Activated CD4-positive, alpha-beta T cell treated with anti-CD3 and anti-CD28 coated beads, Interleukin-2, Interleukin-6, amounts not matched to agents 100 ng/mL and 50 ng/mL, durations not matched to agents 16 hours and 8 hours (primary cell): ENCODE measurements around the gene RCCD1.
A peak's percentile ranks its signal among the peaks of the same experiment; 100 is the strongest.
"Not testable (repeated sequence)": the region's sequence is repeated elsewhere in the genome, so short reads cannot be mapped to it uniquely, and the experiment has no call there.

Experiments used
- DNase-seq: peaks from one replicate; pipeline ENCODE4 v3.0.0-alpha.2; 2020

RCCD1 gene

GRCh38 chr15:90954712-90955623 is at the start of gene RCCD1:
RCCD1 (plus strand) TSS chr15:90954884; CDS start chr15:90956735, 1,851 bp downstream.
- DNase-seq = peak; percentile 97

- no peak for DNase-seq
Measured at GRCh38 chr15:90905306-90906180, 49.1 kb upstream of the RCCD1 start.

GRCh38 chr15:90906181-90906849 is 48.4 kb upstream of the RCCD1 start:
- no peak for DNase-seq

GRCh38 chr15:90907051-90907660 is 47.5 kb upstream of the RCCD1 start:
- no peak for DNase-seq

GRCh38 chr15:90907838-90908507 is 46.7 kb upstream of the RCCD1 start:
- DNase-seq = no peak

- DNase-seq = not testable (repeated sequence)
Measured at GRCh38 chr15:90909449-90909848, 45.2 kb upstream of the RCCD1 start.

GRCh38 chr15:90909976-90910375 is 44.7 kb upstream of the RCCD1 start:
- no peak for DNase-seq

GRCh38 chr15:90910441-90911301 is 44.0 kb upstream of the RCCD1 start:
- DNase-seq = no peak

- no peak for DNase-seq
Measured at GRCh38 chr15:90911302-90911623, 43.4 kb upstream of the RCCD1 start.

- DNase-seq = no peak
Measured at GRCh38 chr15:90911906-90912769, 42.5 kb upstream of the RCCD1 start.

GRCh38 chr15:90912770-90913075 is 42.0 kb upstream of the RCCD1 start:
- DNase-seq = no peak

GRCh38 chr15:90913398-90913944 is 41.2 kb upstream of the RCCD1 start:
- DNase-seq = no peak

GRCh38 chr15:90914305-90915080 is 40.2 kb upstream of the RCCD1 start:
- DNase-seq = no peak

- no peak for DNase-seq
Measured at GRCh38 chr15:90915216-90915807, 39.4 kb upstream of the RCCD1 start.

- no peak for DNase-seq
Measured at GRCh38 chr15:90915808-90916440, 38.8 kb upstream of the RCCD1 start.

GRCh38 chr15:90916461-90916860 is 38.2 kb upstream of the RCCD1 start:
- no peak for DNase-seq

GRCh38 chr15:90917569-90917968 is 37.1 kb upstream of the RCCD1 start:
- no peak for DNase-seq

- DNase-seq = no peak
Measured at GRCh38 chr15:90918034-90918788, 36.5 kb upstream of the RCCD1 start.
